ENCODE measurements around the gene ANO5. TPM values are rescaled to one million over a fixed set of nuclear protein-coding genes. Genes with fewer than 3 reads are reported as not detected.

ANO5 gene
- total RNA-seq, 1 experiment from 2014 or later, result 3.4 TPM

DNA sequence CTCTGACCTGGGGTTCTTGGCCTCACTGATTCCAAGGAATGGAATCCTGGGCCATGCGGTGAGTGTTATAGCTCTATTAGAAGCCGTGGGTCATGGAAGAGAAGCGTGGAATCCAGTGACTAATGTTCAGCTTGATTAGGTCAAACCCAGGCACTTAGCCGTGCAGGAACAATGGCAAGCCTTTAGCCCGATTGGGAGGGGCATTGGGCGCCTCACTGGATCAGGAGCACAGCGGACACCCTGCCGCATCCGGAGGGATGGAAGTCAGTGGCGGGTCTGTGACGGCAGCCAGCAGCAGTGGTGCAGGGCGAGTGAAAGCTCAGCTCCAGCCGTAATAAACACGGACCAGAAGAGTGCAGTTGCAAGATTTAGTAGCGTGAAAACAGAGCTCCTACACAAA is 124.8 kb downstream of the ANO5 start:
- Histone ChIP-seq H3K79me1 (ENCODE audit: insufficient read depth, low read depth, low read length, poor library complexity, severe bottlenecking) (no peaks in the 10 kb centered on the region), H2BK12ac (ENCODE audit: insufficient read length, low read depth, low read length) (no peak overlapping the region), H2BK120ac (ENCODE audit: low read depth, low read length, poor library complexity, severe bottlenecking) (no peak overlapping the region), H4K20me1 (ENCODE audit: control insufficient read depth, insufficient read depth, insufficient read length) (no peaks in the 10 kb centered on the region), H3K4me1 (ENCODE audit: insufficient read depth, low read length) (no peaks in the 10 kb centered on the region), H2BK5ac (ENCODE audit: insufficient read length, low read length) (no peak overlapping the region), H3K18ac (ENCODE audit: insufficient read length, low read depth, low read length) (no peak overlapping the region), H4K91ac (ENCODE audit: insufficient read length, low read depth, low read length) (no peak overlapping the region), H3K27me3 (ENCODE audit: insufficient read depth, low read length) (no peaks in the 10 kb centered on the region), H3K23me2 (ENCODE audit: insufficient read length, low read depth, low read length, poor library complexity, severe bottlenecking) (no peaks in the 10 kb centered on the region), H3K14ac (ENCODE audit: insufficient read depth, low read length) (no peak overlapping the region), H4K5ac (ENCODE audit: insufficient read length, low read depth, low read length) (no peak overlapping the region), H3K9ac (ENCODE audit: extremely low read depth, insufficient read length, low read length) (no peak overlapping the region), H3K23ac (ENCODE audit: insufficient read length, low read depth, low read length) (no peak overlapping the region), H4K8ac (replicated peaks; ENCODE audit: insufficient read length, low read depth, low read length) (no peak overlapping the region), H3K27ac (ENCODE audit: insufficient read length, low read depth, low read length) (no peak overlapping the region), H3K56ac (ENCODE audit: insufficient read length, low read depth, low read length) (no peak overlapping the region), H2AFZ (ENCODE audit: low read length) (no peak overlapping the region), H3K4me2 (ENCODE audit: insufficient read depth, insufficient read length, low read length) (no peak overlapping the region), H3K9me3 (ENCODE audit: control insufficient read depth, low read depth, low read length) (no peaks in the 10 kb centered on the region), H3K79me2 (ENCODE audit: insufficient read depth, low read length) (no peaks in the 10 kb centered on the region), H2AK5ac (ENCODE audit: insufficient read length, low read length) (no peak overlapping the region), H2BK15ac (ENCODE audit: low read depth, low read length) (no peak overlapping the region), H2BK20ac (ENCODE audit: low read depth, low read length, poor library complexity, severe bottlenecking) (no peak overlapping the region), H3T11ph (ENCODE audit: low read length) (no peak overlapping the region), H3K4ac (ENCODE audit: low read depth, low read length) (no peak overlapping the region)
- no peaks in the 10 kb centered on the region for H3K4me1 Mint-ChIP-seq
- TF ChIP-seq, protein P1, sequence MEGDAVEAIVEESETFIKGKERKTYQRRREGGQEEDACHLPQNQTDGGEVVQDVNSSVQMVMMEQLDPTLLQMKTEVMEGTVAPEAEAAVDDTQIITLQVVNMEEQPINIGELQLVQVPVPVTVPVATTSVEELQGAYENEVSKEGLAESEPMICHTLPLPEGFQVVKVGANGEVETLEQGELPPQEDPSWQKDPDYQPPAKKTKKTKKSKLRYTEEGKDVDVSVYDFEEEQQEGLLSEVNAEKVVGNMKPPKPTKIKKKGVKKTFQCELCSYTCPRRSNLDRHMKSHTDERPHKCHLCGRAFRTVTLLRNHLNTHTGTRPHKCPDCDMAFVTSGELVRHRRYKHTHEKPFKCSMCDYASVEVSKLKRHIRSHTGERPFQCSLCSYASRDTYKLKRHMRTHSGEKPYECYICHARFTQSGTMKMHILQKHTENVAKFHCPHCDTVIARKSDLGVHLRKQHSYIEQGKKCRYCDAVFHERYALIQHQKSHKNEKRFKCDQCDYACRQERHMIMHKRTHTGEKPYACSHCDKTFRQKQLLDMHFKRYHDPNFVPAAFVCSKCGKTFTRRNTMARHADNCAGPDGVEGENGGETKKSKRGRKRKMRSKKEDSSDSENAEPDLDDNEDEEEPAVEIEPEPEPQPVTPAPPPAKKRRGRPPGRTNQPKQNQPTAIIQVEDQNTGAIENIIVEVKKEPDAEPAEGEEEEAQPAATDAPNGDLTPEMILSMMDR (conservative IDR thresholded peaks at IDR 0.05), result no peak
- DNase-seq, result no peak
- no peak overlapping the region for H3K27ac Mint-ChIP-seq
- no CpG with 5 or more reads among the region's 15 CpGs for WGBS (ENCODE audit: extremely low coverage, insufficient read length, low lambda C conversion rate)
- no peaks in the 10 kb centered on the region for H3K36me3 Mint-ChIP-seq (ENCODE audit: insufficient read depth in 1 of 3, low read depth in 3 of 3)
- no peaks in the 10 kb centered on the region; a peak in 3 of 5 replicates for H3K9me3 Mint-ChIP-seq
- no peaks in the 10 kb centered on the region; the same call in 1 of the 2 replicates for H3K27me3 Mint-ChIP-seq (ENCODE audit: low read depth)
- no peak overlapping the region for H3K4me3 Mint-ChIP-seq

Data from H9 (cell line).